H1 (cell line): Measurements from ENCODE around the gene SLC22A23.

Experiments used
- BCL11A ChIP-seq, 2 experiments: IDR thresholded peaks; one replicate each; pipeline ENCODE4 v1.6.1; 2011; ENCODE audit warnings: low read depth in 2 of 2, low read length in 2 of 2, mild to moderate bottlenecking in 2 of 2
- EP300 ChIP-seq, 2 experiments: IDR thresholded peaks; 1 replicate in 1 of 2; 2 replicates in 1 of 2; pipeline ENCODE4 v1.6.1; 2011 to 2012; ENCODE audit warnings: low read depth in 2 of 2, low read length in 2 of 2, mild to moderate bottlenecking in 2 of 2, borderline replicate concordance in 1 of 2, inconsistent platforms in 1 of 2, moderate library complexity in 1 of 2
- EZH2 ChIP-seq: fragments of 200-600 bp; sonication (generic); IDR thresholded peaks from 2 replicates; pipeline ENCODE4 v1.7.1; 2012; ENCODE audit warnings: low read depth, mild to moderate bottlenecking, moderate library complexity, low read length, inconsistent platforms; ENCODE audit not compliant: severe bottlenecking
- POLR2A ChIP-seq, 2 experiments: IDR thresholded peaks; 1 replicate in 1 of 2; 2 replicates in 1 of 2; pipeline ENCODE4 v1.6.1; 2011; ENCODE audit warnings: low read depth in 2 of 2, low read length in 2 of 2, mild to moderate bottlenecking in 2 of 2; ENCODE audit errors: control extremely low read depth in 1 of 2
- RBBP5 ChIP-seq: IDR thresholded peaks from 2 replicates; pipeline ENCODE4 v1.7.1; 2012; ENCODE audit warnings: low read depth, mild to moderate bottlenecking, inconsistent platforms, low read length, moderate library complexity, borderline replicate concordance
- RFX5 ChIP-seq: IDR thresholded peaks from 2 replicates; pipeline ENCODE4 v1.6.1; 2011; ENCODE audit warnings: low read depth, low read length, improper control_type of control experiment, borderline replicate concordance
- SP2 ChIP-seq: IDR thresholded peaks from 2 replicates; pipeline ENCODE4 v1.6.1; 2012; ENCODE audit warnings: mild to moderate bottlenecking, low read length, inconsistent platforms
- TAF1 ChIP-seq: IDR thresholded peaks from 2 replicates; pipeline ENCODE4 v1.6.1; 2011; ENCODE audit warnings: mild to moderate bottlenecking, low read depth, low read length
- TF ChIP-seq, protein P1 (sequence below), 3 experiments: IDR thresholded peaks; 1 replicate in 2 of 3; 2 replicates in 1 of 3; pipeline versions ENCODE4 v1.5.1 to v1.6.1; 2011; ENCODE audit warnings: low read length in 3 of 3, mild to moderate bottlenecking in 3 of 3, inconsistent platforms in 2 of 3, low read depth in 1 of 3, moderate library complexity in 1 of 3; ENCODE audit not compliant: insufficient read depth in 1 of 3; ENCODE audit errors: control extremely low read depth in 1 of 3
- TF ChIP-seq, protein P2 (sequence below): fragments of 300-600 bp; sonication (generic); IDR thresholded peaks from 2 replicates; pipeline ENCODE4 v1.7.1; 2012; ENCODE audit warnings: low read length, moderate library complexity, mild to moderate bottlenecking, inconsistent platforms; ENCODE audit not compliant: insufficient replicate concordance

DNA sequence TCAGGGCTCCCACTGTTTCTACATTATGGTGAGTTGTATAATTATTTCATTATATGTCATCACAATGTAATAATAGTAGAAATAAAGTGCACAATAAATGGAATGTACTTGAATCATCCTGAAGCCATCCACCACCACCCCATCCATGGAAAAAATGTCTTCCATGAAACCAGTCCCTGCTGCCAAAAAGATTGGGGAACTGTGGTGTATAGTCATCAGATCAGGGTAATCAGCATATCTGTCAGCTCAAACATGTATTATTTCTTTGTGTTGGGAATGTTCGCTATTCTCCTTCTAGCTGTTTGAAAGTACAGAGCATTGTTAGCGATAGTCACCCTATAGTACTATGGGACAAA lies 33.8 kb upstream of the SLC22A23 start:
- TF ChIP-seq TAF1 = no peak
- TF ChIP-seq, protein P1, sequence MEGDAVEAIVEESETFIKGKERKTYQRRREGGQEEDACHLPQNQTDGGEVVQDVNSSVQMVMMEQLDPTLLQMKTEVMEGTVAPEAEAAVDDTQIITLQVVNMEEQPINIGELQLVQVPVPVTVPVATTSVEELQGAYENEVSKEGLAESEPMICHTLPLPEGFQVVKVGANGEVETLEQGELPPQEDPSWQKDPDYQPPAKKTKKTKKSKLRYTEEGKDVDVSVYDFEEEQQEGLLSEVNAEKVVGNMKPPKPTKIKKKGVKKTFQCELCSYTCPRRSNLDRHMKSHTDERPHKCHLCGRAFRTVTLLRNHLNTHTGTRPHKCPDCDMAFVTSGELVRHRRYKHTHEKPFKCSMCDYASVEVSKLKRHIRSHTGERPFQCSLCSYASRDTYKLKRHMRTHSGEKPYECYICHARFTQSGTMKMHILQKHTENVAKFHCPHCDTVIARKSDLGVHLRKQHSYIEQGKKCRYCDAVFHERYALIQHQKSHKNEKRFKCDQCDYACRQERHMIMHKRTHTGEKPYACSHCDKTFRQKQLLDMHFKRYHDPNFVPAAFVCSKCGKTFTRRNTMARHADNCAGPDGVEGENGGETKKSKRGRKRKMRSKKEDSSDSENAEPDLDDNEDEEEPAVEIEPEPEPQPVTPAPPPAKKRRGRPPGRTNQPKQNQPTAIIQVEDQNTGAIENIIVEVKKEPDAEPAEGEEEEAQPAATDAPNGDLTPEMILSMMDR (IDR thresholded peaks at IDR 0.05; ENCODE audit: control extremely low read depth in 1 of 3, insufficient read depth in 1 of 3, low read depth in 1 of 3, low read length in 3 of 3) = no peak
- TF ChIP-seq EZH2 = no peak
- TF ChIP-seq RFX5 = no peak
- no peak for TF ChIP-seq POLR2A (IDR thresholded peaks at IDR 0.05; ENCODE audit: control extremely low read depth in 1 of 2, low read depth in 2 of 2, low read length in 2 of 2)
- TF ChIP-seq RBBP5 = no peak
- no peak for TF ChIP-seq SP2
- TF ChIP-seq EP300 (IDR thresholded peaks at IDR 0.05; ENCODE audit: borderline replicate concordance in 1 of 2, low read depth in 2 of 2, low read length in 2 of 2) = no peak
- TF ChIP-seq, protein P2, sequence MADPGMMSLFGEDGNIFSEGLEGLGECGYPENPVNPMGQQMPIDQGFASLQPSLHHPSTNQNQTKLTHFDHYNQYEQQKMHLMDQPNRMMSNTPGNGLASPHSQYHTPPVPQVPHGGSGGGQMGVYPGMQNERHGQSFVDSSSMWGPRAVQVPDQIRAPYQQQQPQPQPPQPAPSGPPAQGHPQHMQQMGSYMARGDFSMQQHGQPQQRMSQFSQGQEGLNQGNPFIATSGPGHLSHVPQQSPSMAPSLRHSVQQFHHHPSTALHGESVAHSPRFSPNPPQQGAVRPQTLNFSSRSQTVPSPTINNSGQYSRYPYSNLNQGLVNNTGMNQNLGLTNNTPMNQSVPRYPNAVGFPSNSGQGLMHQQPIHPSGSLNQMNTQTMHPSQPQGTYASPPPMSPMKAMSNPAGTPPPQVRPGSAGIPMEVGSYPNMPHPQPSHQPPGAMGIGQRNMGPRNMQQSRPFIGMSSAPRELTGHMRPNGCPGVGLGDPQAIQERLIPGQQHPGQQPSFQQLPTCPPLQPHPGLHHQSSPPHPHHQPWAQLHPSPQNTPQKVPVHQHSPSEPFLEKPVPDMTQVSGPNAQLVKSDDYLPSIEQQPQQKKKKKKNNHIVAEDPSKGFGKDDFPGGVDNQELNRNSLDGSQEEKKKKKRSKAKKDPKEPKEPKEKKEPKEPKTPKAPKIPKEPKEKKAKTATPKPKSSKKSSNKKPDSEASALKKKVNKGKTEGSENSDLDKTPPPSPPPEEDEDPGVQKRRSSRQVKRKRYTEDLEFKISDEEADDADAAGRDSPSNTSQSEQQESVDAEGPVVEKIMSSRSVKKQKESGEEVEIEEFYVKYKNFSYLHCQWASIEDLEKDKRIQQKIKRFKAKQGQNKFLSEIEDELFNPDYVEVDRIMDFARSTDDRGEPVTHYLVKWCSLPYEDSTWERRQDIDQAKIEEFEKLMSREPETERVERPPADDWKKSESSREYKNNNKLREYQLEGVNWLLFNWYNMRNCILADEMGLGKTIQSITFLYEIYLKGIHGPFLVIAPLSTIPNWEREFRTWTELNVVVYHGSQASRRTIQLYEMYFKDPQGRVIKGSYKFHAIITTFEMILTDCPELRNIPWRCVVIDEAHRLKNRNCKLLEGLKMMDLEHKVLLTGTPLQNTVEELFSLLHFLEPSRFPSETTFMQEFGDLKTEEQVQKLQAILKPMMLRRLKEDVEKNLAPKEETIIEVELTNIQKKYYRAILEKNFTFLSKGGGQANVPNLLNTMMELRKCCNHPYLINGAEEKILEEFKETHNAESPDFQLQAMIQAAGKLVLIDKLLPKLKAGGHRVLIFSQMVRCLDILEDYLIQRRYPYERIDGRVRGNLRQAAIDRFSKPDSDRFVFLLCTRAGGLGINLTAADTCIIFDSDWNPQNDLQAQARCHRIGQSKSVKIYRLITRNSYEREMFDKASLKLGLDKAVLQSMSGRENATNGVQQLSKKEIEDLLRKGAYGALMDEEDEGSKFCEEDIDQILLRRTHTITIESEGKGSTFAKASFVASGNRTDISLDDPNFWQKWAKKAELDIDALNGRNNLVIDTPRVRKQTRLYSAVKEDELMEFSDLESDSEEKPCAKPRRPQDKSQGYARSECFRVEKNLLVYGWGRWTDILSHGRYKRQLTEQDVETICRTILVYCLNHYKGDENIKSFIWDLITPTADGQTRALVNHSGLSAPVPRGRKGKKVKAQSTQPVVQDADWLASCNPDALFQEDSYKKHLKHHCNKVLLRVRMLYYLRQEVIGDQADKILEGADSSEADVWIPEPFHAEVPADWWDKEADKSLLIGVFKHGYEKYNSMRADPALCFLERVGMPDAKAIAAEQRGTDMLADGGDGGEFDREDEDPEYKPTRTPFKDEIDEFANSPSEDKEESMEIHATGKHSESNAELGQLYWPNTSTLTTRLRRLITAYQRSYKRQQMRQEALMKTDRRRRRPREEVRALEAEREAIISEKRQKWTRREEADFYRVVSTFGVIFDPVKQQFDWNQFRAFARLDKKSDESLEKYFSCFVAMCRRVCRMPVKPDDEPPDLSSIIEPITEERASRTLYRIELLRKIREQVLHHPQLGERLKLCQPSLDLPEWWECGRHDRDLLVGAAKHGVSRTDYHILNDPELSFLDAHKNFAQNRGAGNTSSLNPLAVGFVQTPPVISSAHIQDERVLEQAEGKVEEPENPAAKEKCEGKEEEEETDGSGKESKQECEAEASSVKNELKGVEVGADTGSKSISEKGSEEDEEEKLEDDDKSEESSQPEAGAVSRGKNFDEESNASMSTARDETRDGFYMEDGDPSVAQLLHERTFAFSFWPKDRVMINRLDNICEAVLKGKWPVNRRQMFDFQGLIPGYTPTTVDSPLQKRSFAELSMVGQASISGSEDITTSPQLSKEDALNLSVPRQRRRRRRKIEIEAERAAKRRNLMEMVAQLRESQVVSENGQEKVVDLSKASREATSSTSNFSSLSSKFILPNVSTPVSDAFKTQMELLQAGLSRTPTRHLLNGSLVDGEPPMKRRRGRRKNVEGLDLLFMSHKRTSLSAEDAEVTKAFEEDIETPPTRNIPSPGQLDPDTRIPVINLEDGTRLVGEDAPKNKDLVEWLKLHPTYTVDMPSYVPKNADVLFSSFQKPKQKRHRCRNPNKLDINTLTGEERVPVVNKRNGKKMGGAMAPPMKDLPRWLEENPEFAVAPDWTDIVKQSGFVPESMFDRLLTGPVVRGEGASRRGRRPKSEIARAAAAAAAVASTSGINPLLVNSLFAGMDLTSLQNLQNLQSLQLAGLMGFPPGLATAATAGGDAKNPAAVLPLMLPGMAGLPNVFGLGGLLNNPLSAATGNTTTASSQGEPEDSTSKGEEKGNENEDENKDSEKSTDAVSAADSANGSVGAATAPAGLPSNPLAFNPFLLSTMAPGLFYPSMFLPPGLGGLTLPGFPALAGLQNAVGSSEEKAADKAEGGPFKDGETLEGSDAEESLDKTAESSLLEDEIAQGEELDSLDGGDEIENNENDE = no peak
- TF ChIP-seq BCL11A (IDR thresholded peaks at IDR 0.05; ENCODE audit: low read depth in 2 of 2, low read length in 2 of 2) = no peak
